Dermis microvascular lymphatic vessel endothelial cell (primary cell): Measurements from ENCODE around the gene MUC2. TPM values are rescaled to one million over a fixed set of nuclear protein-coding genes. Genes with fewer than 3 reads are reported as not detected.

Source experiments
- DNase-seq, 2 donors: peaks; one replicate each; pipeline versions ENCODE4 v3.0.0 to v3.0.0-alpha.2; 2010; ENCODE audit warnings: low read depth in 2 of 2
- total RNA-seq: library from RNA; depleted of rRNA; stranded (reverse); fragments of >200 nt; gene quantifications from 2 replicates; pipeline ENCODE4 v1.2.1, GENCODE V29; 2014

Gene MUC2
- total RNA-seq, 1 donor from 2014 or later = not detected

- DNase-seq = no peak
Observed at GRCh38 chr11:1087279-1087960, 12.7 kb downstream of the MUC2 start.

- DNase-seq = no peak
Observed at GRCh38 chr11:1087961-1088926, 13.6 kb downstream of the MUC2 start.

GRCh38 chr11:1088927-1089737, 14.5 kb downstream of the MUC2 start:
- DNase-seq = no peak

- no peak for DNase-seq
Observed at GRCh38 chr11:1089738-1090599, 15.3 kb downstream of the MUC2 start.

- no peak for DNase-seq
Observed at GRCh38 chr11:1090600-1091331, 16.1 kb downstream of the MUC2 start.

- no peak for DNase-seq
Observed at GRCh38 chr11:1091332-1092083, 16.8 kb downstream of the MUC2 start.

GRCh38 chr11:1092145-1092670, 17.5 kb downstream of the MUC2 start:
- no peak for DNase-seq

- DNase-seq = no peak
Observed at GRCh38 chr11:1092919-1093318, 18.2 kb downstream of the MUC2 start.

- DNase-seq = no peak
Observed at GRCh38 chr11:1099519-1100355, 25.1 kb downstream of the MUC2 start.

- no peak for DNase-seq
Observed at GRCh38 chr11:1100417-1101245, 26.0 kb downstream of the MUC2 start.

- no peak for DNase-seq
Observed at GRCh38 chr11:1101318-1102089, 26.8 kb downstream of the MUC2 start.

GRCh38 chr11:1102221-1102971, 27.7 kb downstream of the MUC2 start:
- no peak for DNase-seq

GRCh38 chr11:1102996-1103395, 28.3 kb downstream of the MUC2 start:
- no peak for DNase-seq

GRCh38 chr11:1103401-1104360, 29.0 kb downstream of the MUC2 start:
- DNase-seq = no peak
